GM23338 (cell line): Measurements from ENCODE around the gene TRAF3IP1. TPM values are rescaled to one million over a fixed set of nuclear protein-coding genes. Genes with fewer than 3 reads are reported as not detected.

Experiments
- ATAC-seq: fragments of 200-7000 bp; cut with Tn5 transposase; 3 replicates; pipeline ENCODE4 v1.9.1; 2020
- DNase-seq: peaks from one replicate; pipeline ENCODE4 v3.0.0-alpha.2; 2015; ENCODE audit warnings: low spot score
- H2AFZ ChIP-seq: fragments of 200-600 bp; sonication (generic); 2 replicates; pipeline ENCODE4 v1.8.0; 2016; ENCODE audit warnings: antibody characterized with exemption, mild to moderate bottlenecking, moderate library complexity
- H3F3A ChIP-seq: fragments of 200-600 bp; sonication (generic); replicated peaks from 2 replicates; pipeline ENCODE4 v1.8.0; 2017; ENCODE audit warnings: antibody characterized with exemption, mixed run types, low read depth
- H3K27ac ChIP-seq: fragments of 200-600 bp; sonication (generic); 2 replicates; pipeline ENCODE4 v1.6.1; 2016; ENCODE audit warnings: low read depth
- H3K27me3 ChIP-seq: fragments of 200-600 bp; sonication (generic); 2 replicates; pipeline ENCODE4 v1.8.0; 2016; ENCODE audit warnings: mild to moderate bottlenecking, mixed run types, moderate library complexity; ENCODE audit not compliant: insufficient read depth
- H3K36me3 ChIP-seq: fragments of 200-600 bp; sonication (generic); 2 replicates; pipeline ENCODE4 v1.8.0; 2016; ENCODE audit warnings: mild to moderate bottlenecking; ENCODE audit not compliant: insufficient read depth
- H3K4me1 ChIP-seq: fragments of 200-600 bp; sonication (generic); 2 replicates; pipeline ENCODE4 v1.8.0; 2016; ENCODE audit warnings: mild to moderate bottlenecking, moderate library complexity; ENCODE audit not compliant: insufficient read depth
- H3K4me2 ChIP-seq: fragments of 200-600 bp; sonication (generic); 2 replicates; pipeline ENCODE4 v1.7.1; 2017; ENCODE audit warnings: mixed run types
- H3K4me3 ChIP-seq: fragments of 200-600 bp; sonication (generic); 2 replicates; pipeline ENCODE4 v1.6.1; 2016; ENCODE audit warnings: mixed run types
- H3K79me2 ChIP-seq: fragments of 200-600 bp; sonication (generic); replicated peaks from 2 replicates; pipeline ENCODE4 v1.8.0; 2017; ENCODE audit warnings: mild to moderate bottlenecking; ENCODE audit not compliant: insufficient read depth
- H3K9me2 ChIP-seq: fragments of 200-600 bp; sonication (generic); 2 replicates; pipeline ENCODE4 v1.8.0; 2017; ENCODE audit not compliant: insufficient read depth
- H4K20me1 ChIP-seq: fragments of 200-600 bp; sonication (generic); replicated peaks from 2 replicates; pipeline ENCODE4 v1.8.0; 2017; ENCODE audit warnings: mild to moderate bottlenecking; ENCODE audit not compliant: insufficient read depth
- H3K27ac Mint-ChIP-seq: 2 replicates; pipeline ENCODE4 v1.8.0; 2020; ENCODE audit warnings: inconsistent platforms, mild to moderate bottlenecking, moderate library complexity, mixed read lengths
- H3K27me3 Mint-ChIP-seq: 3 replicates; pipeline ENCODE4 v1.8.0; 2022; ENCODE audit warnings: low read depth, mild to moderate bottlenecking, moderate library complexity, mixed read lengths, inconsistent platforms; ENCODE audit not compliant: insufficient read depth, poor library complexity
- H3K36me3 Mint-ChIP-seq: 3 replicates; pipeline ENCODE4 v1.8.0; 2021; ENCODE audit warnings: low read depth, mild to moderate bottlenecking, inconsistent platforms, moderate library complexity, mixed read lengths
- H3K4me1 Mint-ChIP-seq: 3 replicates; pipeline ENCODE4 v1.8.0; 2020; ENCODE audit warnings: mild to moderate bottlenecking, inconsistent platforms, mixed read lengths
- H3K4me3 Mint-ChIP-seq: 3 replicates; pipeline ENCODE4 v1.8.0; 2021; ENCODE audit warnings: moderate library complexity, mild to moderate bottlenecking, inconsistent platforms, mixed read lengths
- H3K9me3 Mint-ChIP-seq: 3 replicates; pipeline ENCODE4 v1.8.0; 2020; ENCODE audit warnings: moderate library complexity, mild to moderate bottlenecking, inconsistent platforms, mixed read lengths
- CREB1 ChIP-seq: fragments of 250-450 bp; sonication (Bioruptor Pico); IDR thresholded peaks from 2 replicates; pipeline ENCODE4 v1.5.0; 2020; ENCODE audit warnings: low read depth, mild to moderate bottlenecking, moderate library complexity
- EZH2 ChIP-seq: fragments of 200-600 bp; sonication (generic); IDR thresholded peaks from one replicate; pipeline ENCODE4 v1.8.0; 2017; ENCODE audit warnings: antibody characterized with exemption, mild to moderate bottlenecking, low read depth; ENCODE audit not compliant: unreplicated experiment
- EZH2phosphoT487 ChIP-seq: fragments of 200-600 bp; sonication (generic); IDR thresholded peaks from one replicate; pipeline ENCODE4 v1.8.1; 2018; ENCODE audit warnings: antibody characterized with exemption; ENCODE audit not compliant: unreplicated experiment
- JUNB ChIP-seq: IDR thresholded peaks from one replicate; pipeline ENCODE4 v1.6.1; 2016; ENCODE audit warnings: antibody characterized with exemption; ENCODE audit not compliant: unreplicated experiment
- NANOG ChIP-seq: IDR thresholded peaks from 2 replicates; pipeline ENCODE4 v1.6.1; 2016; ENCODE audit warnings: antibody characterized with exemption, borderline replicate concordance
- POLR2AphosphoS5 ChIP-seq: IDR thresholded peaks from 2 replicates; pipeline ENCODE4 v1.6.1; 2016; ENCODE audit warnings: antibody characterized with exemption, low read depth
- STAT1 ChIP-seq: IDR thresholded peaks from one replicate; pipeline ENCODE4 v1.6.1; 2016; ENCODE audit warnings: antibody characterized with exemption; ENCODE audit not compliant: unreplicated experiment
- ZNF114 ChIP-seq: fragments of 250-450 bp; sonication (Bioruptor Pico); IDR thresholded peaks from 2 replicates; pipeline ENCODE4 v1.5.0; 2020; ENCODE audit warnings: mild to moderate bottlenecking, moderate library complexity
- ZNF331 ChIP-seq: fragments of 250-450 bp; sonication (Bioruptor Pico); IDR thresholded peaks from 2 replicates; pipeline ENCODE4 v1.5.0; 2020; ENCODE audit warnings: low read depth, mild to moderate bottlenecking, moderate library complexity
- ZNF462 ChIP-seq: fragments of 250-450 bp; sonication (Bioruptor Pico); IDR thresholded peaks from 2 replicates; pipeline ENCODE4 v1.5.0; 2020; ENCODE audit warnings: mild to moderate bottlenecking, moderate library complexity
- polyA plus RNA-seq: library from polyadenylated mRNA; unstranded; fragments of >200 nt; fragmentation: Nextera tagmentation; extraction: Ambion mirVana; gene quantifications from 2 replicates; pipeline ENCODE4 v1.2.1, GENCODE V29; 2016
- total RNA-seq: library from RNA; depleted of rRNA; stranded (reverse); fragments of >200 nt; shearing (Covaris generic); gene quantifications from 2 replicates; pipeline ENCODE4 v1.2.3, GENCODE V29; 2014
- TF ChIP-seq, protein P1 (sequence below): IDR thresholded peaks from 2 replicates; pipeline ENCODE4 v1.6.1; 2016; ENCODE audit warnings: antibody characterized with exemption
- TF ChIP-seq, protein P2 (sequence below): IDR thresholded peaks from one replicate; pipeline ENCODE4 v1.6.1; 2018; ENCODE audit warnings: antibody characterized with exemption; ENCODE audit not compliant: unreplicated experiment
- TF ChIP-seq, protein P3 (sequence below), 2 experiments: fragments of 200-600 bp in 1 of 2; sonication (generic) in 1 of 2; conservative IDR thresholded peaks; 2 replicates each; pipeline versions ENCODE4 v1.5.1 to v1.6.1; 2016 to 2017; ENCODE audit warnings: antibody characterized with exemption in 2 of 2, low read depth in 2 of 2, mild to moderate bottlenecking in 2 of 2, moderate library complexity in 1 of 2

TRAF3IP1 gene
- total and polyA plus RNA-seq, 2 experiments from 2014 or later, result 12.5 to 20.7 TPM

DNA sequence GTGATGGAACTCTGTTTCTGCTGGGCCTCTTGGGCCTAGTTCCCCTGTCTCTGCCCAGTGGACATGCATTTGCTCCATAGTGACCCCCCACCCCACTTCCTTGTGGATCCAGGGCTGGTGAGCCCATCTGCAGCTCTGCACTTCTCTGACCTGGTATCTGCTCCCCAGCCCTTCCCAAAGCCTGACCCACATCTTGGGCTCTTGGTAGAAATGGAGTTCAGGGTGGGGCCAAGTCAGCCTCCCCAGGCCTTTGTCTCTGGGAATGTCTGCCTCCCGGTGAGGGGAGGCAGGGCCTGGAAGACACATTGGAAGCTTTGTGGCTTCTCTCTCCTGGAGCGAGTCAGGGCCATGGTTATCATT, 6.3 kb upstream of the TRAF3IP1 start:
- Histone ChIP-seq H3K4me1 (0 out of 2 replicates have a peak, but pooled peaks cover under 1% of the 10 kb centered on the region), H3K79me2 (no peaks in the 10 kb centered on the region), H3K9me2 (no peaks in the 10 kb centered on the region), H3K27ac (no peak overlapping the region), H3K4me2 (no peak overlapping the region), H3K36me3 (no peaks in the 10 kb centered on the region), H3K27me3 (peaks cover 1% of the 10 kb centered on the region), H4K20me1 (no peaks in the 10 kb centered on the region), H3F3A (no peaks in the 10 kb centered on the region), H2AFZ (no peak overlapping the region), H3K4me3 (no peak overlapping the region)
- Mint-ChIP-seq H3K9me3 (peaks cover 3% of the 10 kb centered on the region; the same call in 1 of the 3 replicates), H3K27me3 (peaks cover 9% of the 10 kb centered on the region), H3K4me1 (no peaks in the 10 kb centered on the region), H3K4me3 (no peak overlapping the region), H3K27ac (no peak overlapping the region), H3K36me3 (no peaks in the 10 kb centered on the region)
- ATAC-seq, result no peak
- no peak for DNase-seq
- TF ChIP-seq JUNB, result no peak
- no peak for TF ChIP-seq NANOG
- no peak for TF ChIP-seq EZH2phosphoT487
- TF ChIP-seq POLR2AphosphoS5, result no peak
- TF ChIP-seq, protein P1, sequence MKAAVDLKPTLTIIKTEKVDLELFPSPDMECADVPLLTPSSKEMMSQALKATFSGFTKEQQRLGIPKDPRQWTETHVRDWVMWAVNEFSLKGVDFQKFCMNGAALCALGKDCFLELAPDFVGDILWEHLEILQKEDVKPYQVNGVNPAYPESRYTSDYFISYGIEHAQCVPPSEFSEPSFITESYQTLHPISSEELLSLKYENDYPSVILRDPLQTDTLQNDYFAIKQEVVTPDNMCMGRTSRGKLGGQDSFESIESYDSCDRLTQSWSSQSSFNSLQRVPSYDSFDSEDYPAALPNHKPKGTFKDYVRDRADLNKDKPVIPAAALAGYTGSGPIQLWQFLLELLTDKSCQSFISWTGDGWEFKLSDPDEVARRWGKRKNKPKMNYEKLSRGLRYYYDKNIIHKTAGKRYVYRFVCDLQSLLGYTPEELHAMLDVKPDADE, result no peak
- TF ChIP-seq EZH2, result no peak
- TF ChIP-seq, protein P2, sequence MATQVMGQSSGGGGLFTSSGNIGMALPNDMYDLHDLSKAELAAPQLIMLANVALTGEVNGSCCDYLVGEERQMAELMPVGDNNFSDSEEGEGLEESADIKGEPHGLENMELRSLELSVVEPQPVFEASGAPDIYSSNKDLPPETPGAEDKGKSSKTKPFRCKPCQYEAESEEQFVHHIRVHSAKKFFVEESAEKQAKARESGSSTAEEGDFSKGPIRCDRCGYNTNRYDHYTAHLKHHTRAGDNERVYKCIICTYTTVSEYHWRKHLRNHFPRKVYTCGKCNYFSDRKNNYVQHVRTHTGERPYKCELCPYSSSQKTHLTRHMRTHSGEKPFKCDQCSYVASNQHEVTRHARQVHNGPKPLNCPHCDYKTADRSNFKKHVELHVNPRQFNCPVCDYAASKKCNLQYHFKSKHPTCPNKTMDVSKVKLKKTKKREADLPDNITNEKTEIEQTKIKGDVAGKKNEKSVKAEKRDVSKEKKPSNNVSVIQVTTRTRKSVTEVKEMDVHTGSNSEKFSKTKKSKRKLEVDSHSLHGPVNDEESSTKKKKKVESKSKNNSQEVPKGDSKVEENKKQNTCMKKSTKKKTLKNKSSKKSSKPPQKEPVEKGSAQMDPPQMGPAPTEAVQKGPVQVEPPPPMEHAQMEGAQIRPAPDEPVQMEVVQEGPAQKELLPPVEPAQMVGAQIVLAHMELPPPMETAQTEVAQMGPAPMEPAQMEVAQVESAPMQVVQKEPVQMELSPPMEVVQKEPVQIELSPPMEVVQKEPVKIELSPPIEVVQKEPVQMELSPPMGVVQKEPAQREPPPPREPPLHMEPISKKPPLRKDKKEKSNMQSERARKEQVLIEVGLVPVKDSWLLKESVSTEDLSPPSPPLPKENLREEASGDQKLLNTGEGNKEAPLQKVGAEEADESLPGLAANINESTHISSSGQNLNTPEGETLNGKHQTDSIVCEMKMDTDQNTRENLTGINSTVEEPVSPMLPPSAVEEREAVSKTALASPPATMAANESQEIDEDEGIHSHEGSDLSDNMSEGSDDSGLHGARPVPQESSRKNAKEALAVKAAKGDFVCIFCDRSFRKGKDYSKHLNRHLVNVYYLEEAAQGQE, result no peak
- TF ChIP-seq ZNF331 (CRISPR knock-in tag), result no peak
- TF ChIP-seq ZNF462 (CRISPR knock-in tag), result no peak
- no peak for TF ChIP-seq ZNF114 (CRISPR knock-in tag)
- no peak for TF ChIP-seq STAT1
- TF ChIP-seq, protein P3, sequence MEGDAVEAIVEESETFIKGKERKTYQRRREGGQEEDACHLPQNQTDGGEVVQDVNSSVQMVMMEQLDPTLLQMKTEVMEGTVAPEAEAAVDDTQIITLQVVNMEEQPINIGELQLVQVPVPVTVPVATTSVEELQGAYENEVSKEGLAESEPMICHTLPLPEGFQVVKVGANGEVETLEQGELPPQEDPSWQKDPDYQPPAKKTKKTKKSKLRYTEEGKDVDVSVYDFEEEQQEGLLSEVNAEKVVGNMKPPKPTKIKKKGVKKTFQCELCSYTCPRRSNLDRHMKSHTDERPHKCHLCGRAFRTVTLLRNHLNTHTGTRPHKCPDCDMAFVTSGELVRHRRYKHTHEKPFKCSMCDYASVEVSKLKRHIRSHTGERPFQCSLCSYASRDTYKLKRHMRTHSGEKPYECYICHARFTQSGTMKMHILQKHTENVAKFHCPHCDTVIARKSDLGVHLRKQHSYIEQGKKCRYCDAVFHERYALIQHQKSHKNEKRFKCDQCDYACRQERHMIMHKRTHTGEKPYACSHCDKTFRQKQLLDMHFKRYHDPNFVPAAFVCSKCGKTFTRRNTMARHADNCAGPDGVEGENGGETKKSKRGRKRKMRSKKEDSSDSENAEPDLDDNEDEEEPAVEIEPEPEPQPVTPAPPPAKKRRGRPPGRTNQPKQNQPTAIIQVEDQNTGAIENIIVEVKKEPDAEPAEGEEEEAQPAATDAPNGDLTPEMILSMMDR (conservative IDR thresholded peaks at IDR 0.05; ENCODE audit: low read depth in 2 of 2), result no peak
- no peak for TF ChIP-seq CREB1 (CRISPR knock-in tag)
